ENCODE measurements around the gene GRAMD1B. TPM values are rescaled to one million over a fixed set of nuclear protein-coding genes. Genes with fewer than 3 reads are reported as not detected.

Gene GRAMD1B
- total RNA-seq, 1 experiment from 2014 or later, result 12.7 TPM

GRCh38 chr11:123388640-123389039, 41.4 kb upstream of the GRAMD1B start:
- Histone ChIP-seq H3K4me2 (ENCODE audit: low read length) (no peak overlapping the region), H3K9me3 (ENCODE audit: control insufficient read depth in 1 of 2, insufficient read depth in 1 of 2, low read depth in 1 of 2, low read length in 2 of 2) (no peaks in the 10 kb centered on the region), H4K20me1 (ENCODE audit: insufficient read depth) (no peaks in the 10 kb centered on the region), H3K9me2 (ENCODE audit: insufficient read depth) (no peaks in the 10 kb centered on the region), H3K4me3 (replicated peaks in 1 of 2; ENCODE audit: low read depth in 1 of 2, low read length in 2 of 2) (no peak overlapping the region), H3K36me3 (ENCODE audit: control insufficient read depth in 1 of 2, insufficient read depth in 2 of 2, low read length in 2 of 2) (no peaks in the 10 kb centered on the region), H3K79me2 (ENCODE audit: insufficient read depth, low read length) (no peaks in the 10 kb centered on the region), H3K27ac (ENCODE audit: low read depth, low read length) (no peak overlapping the region), H2AFZ (ENCODE audit: low read depth, low read length, poor library complexity, severe bottlenecking) (no peak overlapping the region), H3K27me3 (ENCODE audit: insufficient read depth, low read length) (no peaks in the 10 kb centered on the region), H3K9ac (ENCODE audit: low read length) (no peak overlapping the region), H3K4me1 (ENCODE audit: control insufficient read depth in 1 of 2, insufficient read depth in 2 of 2, low read length in 2 of 2) (no peaks in the 10 kb centered on the region)
- CTCF ChIA-PET, result no interaction called here
- no peak for TF ChIP-seq TCF7L2 (IDR thresholded peaks at IDR 0.05; ENCODE audit: borderline replicate concordance, extremely low read depth, insufficient read depth, insufficient read length)
- TF ChIP-seq SRF (IDR thresholded peaks at IDR 0.05; ENCODE audit: low read depth), result no peak
- no peak for TF ChIP-seq CBX3 (IDR thresholded peaks at IDR 0.05; ENCODE audit: low read depth)
- TF ChIP-seq JUND (IDR thresholded peaks at IDR 0.05), result no peak
- TF ChIP-seq ZNF274 (IDR thresholded peaks at IDR 0.05; ENCODE audit: low read depth, low read length), result no peak
- no peak for TF ChIP-seq CTCF (IDR thresholded peaks at IDR 0.05 in 2 of 3, conservative IDR thresholded peaks at IDR 0.05 in 1 of 3; ENCODE audit: borderline replicate concordance in 1 of 3, insufficient read depth in 1 of 3, low read depth in 2 of 3, low read length in 2 of 3)
- no peak for TF ChIP-seq POLR2A (IDR thresholded peaks at IDR 0.05; ENCODE audit: borderline replicate concordance, extremely low read depth, insufficient read depth, insufficient read length)
- TF ChIP-seq, protein P1, sequence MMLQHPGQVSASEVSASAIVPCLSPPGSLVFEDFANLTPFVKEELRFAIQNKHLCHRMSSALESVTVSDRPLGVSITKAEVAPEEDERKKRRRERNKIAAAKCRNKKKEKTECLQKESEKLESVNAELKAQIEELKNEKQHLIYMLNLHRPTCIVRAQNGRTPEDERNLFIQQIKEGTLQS (IDR thresholded peaks at IDR 0.05), result no peak
- TF ChIP-seq CEBPB (IDR thresholded peaks at IDR 0.05; ENCODE audit: low read depth), result no peak
- TF ChIP-seq SIN3A (IDR thresholded peaks at IDR 0.05; ENCODE audit: low read depth), result no peak
- no peak for TF ChIP-seq EGR1 (IDR thresholded peaks at IDR 0.05; ENCODE audit: low read depth)
- no peak for TF ChIP-seq ELF1 (IDR thresholded peaks at IDR 0.05; ENCODE audit: borderline replicate concordance, low read depth)
- DNase-seq (ENCODE audit: low read depth, low spot score), result no peak
- no peak for ATAC-seq
- POLR2A ChIA-PET, result no interaction called here
- intact Hi-C loops (cut with micrococcal nuclease), result no loop called here
- BruUV-seq (replicated peaks), result no TSS peak
- RAD21 ChIA-PET (ENCODE audit: low non-redundant PET in 1 of 2, low total read pairs in 2 of 2, uncharacterized antibody in 2 of 2, unreplicated experiment in 2 of 2), result no interaction called here
